ENCODE results near the gene SLC2A4RG.
"Not testable (repeated sequence)": the region's sequence is repeated elsewhere in the genome, so short reads cannot be mapped to it uniquely, and the experiment has no call there.

Gene SLC2A4RG

GRCh38 chr20:63714858-63715257, 24.7 kb upstream of the SLC2A4RG start:
- DNase-seq (ENCODE audit: low spot score): no peak

GRCh38 chr20:63718996-63719395, 20.6 kb upstream of the SLC2A4RG start:
- no peak for DNase-seq (ENCODE audit: low spot score)

GRCh38 chr20:63722967-63723622, 16.5 kb upstream of the SLC2A4RG start:
- not testable (repeated sequence) for DNase-seq (ENCODE audit: low spot score)

- DNase-seq (ENCODE audit: low spot score): not testable (repeated sequence)
Measured at GRCh38 chr20:63730189-63730733, 9.3 kb upstream of the SLC2A4RG start.

GRCh38 chr20:63731410-63731809, 8.2 kb upstream of the SLC2A4RG start:
- no peak for DNase-seq (ENCODE audit: low spot score)

GRCh38 chr20:63732118-63733095, 7.2 kb upstream of the SLC2A4RG start:
- no peak for DNase-seq (ENCODE audit: low spot score)

- no peak for DNase-seq (ENCODE audit: low spot score)
Measured at GRCh38 chr20:63733117-63733516, 6.5 kb upstream of the SLC2A4RG start.

GRCh38 chr20:63733579-63734081, 5.9 kb upstream of the SLC2A4RG start:
- DNase-seq (ENCODE audit: low spot score): no peak

- DNase-seq (ENCODE audit: low spot score): no peak
Measured at GRCh38 chr20:63734111-63734945, 5.2 kb upstream of the SLC2A4RG start.

- no peak for DNase-seq (ENCODE audit: low spot score)
Measured at GRCh38 chr20:63734946-63735858, 4.4 kb upstream of the SLC2A4RG start.

- DNase-seq (ENCODE audit: low spot score): peak; percentile 88
Measured at GRCh38 chr20:63735859-63736718, 3.5 kb upstream of the SLC2A4RG start, which contains the start of gene LIME1. LIME1 (plus strand) TSS chr20:63736664; CDS start chr20:63737550, 886 bp downstream.

- peak; percentile 53 for DNase-seq (ENCODE audit: low spot score)
Measured at GRCh38 chr20:63736893-63737694, 2.5 kb upstream of the SLC2A4RG start.

- no peak for DNase-seq (ENCODE audit: low spot score)
Measured at GRCh38 chr20:63737695-63737944, 2.0 kb upstream of the SLC2A4RG start.

- DNase-seq (ENCODE audit: low spot score): peak; percentile 29
Measured at GRCh38 chr20:63737945-63738686, 1.5 kb upstream of the SLC2A4RG start.

- no peak for DNase-seq (ENCODE audit: low spot score)
Measured at GRCh38 chr20:63738687-63739129, 868 bp upstream of the SLC2A4RG start.

- DNase-seq (ENCODE audit: low spot score): no peak
Measured at GRCh38 chr20:63740070-63740626, 572 bp downstream of the SLC2A4RG start.

- DNase-seq (ENCODE audit: low spot score): no peak
Measured at GRCh38 chr20:63740627-63741353, 1.2 kb downstream of the SLC2A4RG start.
